H1 (cell line): ENCODE measurements around the gene PRR23E. TPM values are rescaled to one million over a fixed set of nuclear protein-coding genes. Genes with fewer than 3 reads are reported as not detected.

Source experiments
- CTCF ChIA-PET: fragments of 300-600 bp; sonication (Branson Sonifier 250); formaldehyde crosslinking; loops from one replicate; lab custom pipeline; 2021; ENCODE audit not compliant: partially characterized antibody; lab: Charles Lee
- POLR2A ChIA-PET: fragments of 300-600 bp; sonication (Branson Sonifier 250); formaldehyde crosslinking; loops from one replicate; lab custom pipeline; 2021; ENCODE audit warnings: inconsistent platforms; ENCODE audit not compliant: partially characterized antibody; lab: Charles Lee
- DNase-seq, 2 experiments: peaks; one replicate each; pipeline versions ENCODE4 v3.0.0 to v3.0.0-alpha.2; 2010 to 2022; ENCODE audit warnings: low spot score in 2 of 2, low read depth in 1 of 2, mixed read lengths in 1 of 2
- FAIRE-seq: peaks from 2 replicates; lab custom pipeline; 2011; peaks lifted over from hg19 to GRCh38; lab: Jason Lieb, UNC
- H2AFZ ChIP-seq: 2 replicates; pipeline ENCODE4 v1.8.1; 2012; ENCODE audit warnings: low read length, inconsistent platforms
- H2AK5ac ChIP-seq: 2 replicates; pipeline ENCODE4 v1.6.1; 2013; ENCODE audit warnings: low read depth, low read length
- H2BK120ac ChIP-seq: replicated peaks from 2 replicates; pipeline ENCODE3; 2013; ENCODE audit warnings: low read depth, low read length, inconsistent platforms
- H2BK12ac ChIP-seq: 2 replicates; pipeline ENCODE4 v1.6.1; 2013; ENCODE audit warnings: low read depth, low read length
- H2BK15ac ChIP-seq: 2 replicates; pipeline ENCODE4 v1.6.1; 2013; ENCODE audit warnings: low read length
- H2BK20ac ChIP-seq: 2 replicates; pipeline ENCODE4 v1.6.1; 2013; ENCODE audit warnings: low read length
- H2BK5ac ChIP-seq: 2 replicates; pipeline ENCODE4 v1.6.1; 2013; ENCODE audit warnings: low read depth, low read length
- H3K14ac ChIP-seq: 2 replicates; pipeline ENCODE4 v1.6.1; 2013; ENCODE audit warnings: inconsistent platforms; ENCODE audit not compliant: insufficient read length
- H3K18ac ChIP-seq: 2 replicates; pipeline ENCODE4 v1.6.1; 2013; ENCODE audit warnings: low read length; ENCODE audit errors: extremely low read depth
- H3K23ac ChIP-seq: 2 replicates; pipeline ENCODE4 v1.6.1; 2013; ENCODE audit warnings: inconsistent platforms; ENCODE audit not compliant: insufficient read length
- H3K23me2 ChIP-seq: 2 replicates; pipeline ENCODE4 v1.6.1; 2013; ENCODE audit warnings: low read depth, low read length
- H3K27ac ChIP-seq: 2 replicates; pipeline ENCODE4 v1.6.1; 2011; ENCODE audit warnings: low read depth, low read length, inconsistent platforms
- H3K27me3 ChIP-seq, 4 experiments: replicated peaks in 1 of 4; 1 replicate in 1 of 4; 2 replicates in 3 of 4; pipeline versions ENCODE4 v1.6.1 to v1.8.1; 2011 to 2013; ENCODE audit warnings: low read length in 3 of 4, mild to moderate bottlenecking in 3 of 4, inconsistent platforms in 2 of 4, mixed read lengths in 2 of 4, moderate library complexity in 1 of 4; ENCODE audit not compliant: control insufficient read depth in 3 of 4, insufficient read depth in 3 of 4; ENCODE audit errors: extremely low read depth in 1 of 4
- H3K36me3 ChIP-seq, 4 experiments: 2 replicates each; pipeline versions ENCODE4 v1.6.1 to v1.8.1; 2011 to 2013; ENCODE audit warnings: mild to moderate bottlenecking in 4 of 4, low read length in 3 of 4, moderate library complexity in 2 of 4, control low read depth in 1 of 4, inconsistent platforms in 1 of 4; ENCODE audit not compliant: insufficient read depth in 4 of 4, control insufficient read depth in 2 of 4
- H3K4ac ChIP-seq: replicated peaks from 2 replicates; pipeline ENCODE3; 2013; ENCODE audit warnings: low read length, low read depth, mixed read lengths, inconsistent platforms; ENCODE audit not compliant: insufficient read length
- H3K4me1 ChIP-seq, 4 experiments: replicated peaks in 1 of 4; 1 replicate in 1 of 4; 2 replicates in 3 of 4; pipeline versions ENCODE4 v1.6.1 to v1.8.1; 2011 to 2013; ENCODE audit warnings: low read length in 3 of 4, inconsistent platforms in 2 of 4, mixed read lengths in 1 of 4; ENCODE audit not compliant: insufficient read depth in 4 of 4, control insufficient read depth in 3 of 4
- H3K4me2 ChIP-seq, 2 experiments: 2 replicates each; pipeline versions ENCODE4 v1.6.1 to v1.8.1; 2011 to 2013; ENCODE audit warnings: low read depth in 2 of 2, low read length in 2 of 2, control low read depth in 1 of 2, inconsistent platforms in 1 of 2, mild to moderate bottlenecking in 1 of 2; ENCODE audit not compliant: insufficient read depth in 1 of 2
- H3K4me3 ChIP-seq, 4 experiments: fragments of 200-600, 300-600 bp in 1 of 4; sonication (generic), shearing (Covaris generic), sonication (Bioruptor Twin) in 1 of 4; 2 replicates each; pipeline versions ENCODE4 v1.5.1 to v1.8.1; 2011 to 2016; ENCODE audit warnings: low read length in 4 of 4, low read depth in 3 of 4, control low read depth in 2 of 4, inconsistent platforms in 2 of 4, mild to moderate bottlenecking in 2 of 4, mixed read lengths in 1 of 4, moderate library complexity in 1 of 4; ENCODE audit not compliant: insufficient read depth in 2 of 4; ENCODE audit errors: extremely low read depth in 1 of 4
- H3K56ac ChIP-seq: replicated peaks from 2 replicates; pipeline ENCODE3; 2013; ENCODE audit warnings: low read depth, mild to moderate bottlenecking, mixed read lengths, low read length, inconsistent platforms; ENCODE audit not compliant: insufficient read length
- H3K79me1 ChIP-seq: 2 replicates; pipeline ENCODE4 v1.6.1; 2013; ENCODE audit warnings: low read depth, low read length, control low read depth
- H3K79me2 ChIP-seq, 2 experiments: 2 replicates each; pipeline versions ENCODE4 v1.6.1 to v1.8.1; 2012 to 2013; ENCODE audit warnings: low read length in 2 of 2, mild to moderate bottlenecking in 2 of 2, inconsistent platforms in 1 of 2; ENCODE audit not compliant: insufficient read depth in 2 of 2, control insufficient read depth in 1 of 2
- H3K9ac ChIP-seq, 4 experiments: replicated peaks in 1 of 4; 1 replicate in 1 of 4; 2 replicates in 3 of 4; pipeline versions ENCODE4 v1.6.1 to v1.8.1; 2011 to 2013; ENCODE audit warnings: low read depth in 3 of 4, low read length in 3 of 4, control low read depth in 2 of 4, mild to moderate bottlenecking in 2 of 4, moderate library complexity in 2 of 4, inconsistent platforms in 1 of 4; ENCODE audit errors: extremely low read depth in 1 of 4
- H3K9me3 ChIP-seq, 2 experiments: 2 replicates each; pipeline versions ENCODE4 v1.6.1 to v1.8.1; 2012 to 2013; ENCODE audit warnings: mild to moderate bottlenecking in 2 of 2, moderate library complexity in 2 of 2, control low read depth in 1 of 2, inconsistent platforms in 1 of 2, low read depth in 1 of 2, low read length in 1 of 2, mixed read lengths in 1 of 2; ENCODE audit not compliant: insufficient read depth in 2 of 2
- H4K20me1 ChIP-seq, 2 experiments: replicated peaks in 1 of 2; 2 replicates each; pipeline versions ENCODE3 to v1.8.1; 2011 to 2013; ENCODE audit warnings: inconsistent platforms in 2 of 2, low read length in 2 of 2, mild to moderate bottlenecking in 1 of 2; ENCODE audit not compliant: insufficient read depth in 2 of 2, control insufficient read depth in 1 of 2
- H4K5ac ChIP-seq: 2 replicates; pipeline ENCODE4 v1.6.1; 2013; ENCODE audit warnings: low read length, low read depth, mixed read lengths, inconsistent platforms; ENCODE audit not compliant: insufficient read length
- H4K8ac ChIP-seq: 2 replicates; pipeline ENCODE4 v1.8.0; 2013; ENCODE audit warnings: mild to moderate bottlenecking, moderate library complexity, low read length, inconsistent platforms; ENCODE audit not compliant: insufficient read depth; ENCODE audit errors: extremely low read depth
- H4K91ac ChIP-seq: replicated peaks from 2 replicates; pipeline ENCODE3; 2013; ENCODE audit warnings: low read length, mixed read lengths, inconsistent platforms; ENCODE audit not compliant: insufficient read length
- ATF2 ChIP-seq: IDR thresholded peaks from 2 replicates; pipeline ENCODE4 v1.6.1; 2012; ENCODE audit warnings: low read length, inconsistent platforms
- CREB1 ChIP-seq: IDR thresholded peaks from 2 replicates; pipeline ENCODE4 v1.6.1; 2012; ENCODE audit warnings: inconsistent platforms
- CTBP2 ChIP-seq: IDR thresholded peaks from 2 replicates; pipeline ENCODE4 v1.7.0; 2011; ENCODE audit warnings: borderline replicate concordance, mild to moderate bottlenecking, moderate library complexity, mixed read lengths, low read length; ENCODE audit not compliant: insufficient read depth, insufficient read length
- KDM1A ChIP-seq: fragments of 200-600, 300-600 bp; sonication (generic); IDR thresholded peaks from 2 replicates; pipeline ENCODE4 v1.7.1; 2016; ENCODE audit warnings: mild to moderate bottlenecking, low read length, borderline replicate concordance
- KDM4A ChIP-seq: IDR thresholded peaks from one replicate; pipeline ENCODE4 v1.7.1; 2012; ENCODE audit warnings: low read depth, mild to moderate bottlenecking, moderate library complexity, low read length, inconsistent platforms; ENCODE audit not compliant: severe bottlenecking
- MAX ChIP-seq: IDR thresholded peaks from 2 replicates; pipeline ENCODE4 v1.6.1; 2012; ENCODE audit warnings: inconsistent platforms
- POLR2AphosphoS5 ChIP-seq: IDR thresholded peaks from 2 replicates; pipeline ENCODE4 v1.6.1; 2011; ENCODE audit warnings: low read depth, low read length
- SP1 ChIP-seq: IDR thresholded peaks from 2 replicates; pipeline ENCODE4 v1.6.1; 2011; ENCODE audit warnings: low read depth, low read length
- SP2 ChIP-seq: IDR thresholded peaks from 2 replicates; pipeline ENCODE4 v1.6.1; 2012; ENCODE audit warnings: mild to moderate bottlenecking, low read length, inconsistent platforms
- SP4 ChIP-seq: IDR thresholded peaks from 2 replicates; pipeline ENCODE4 v1.6.1; 2012; ENCODE audit warnings: low read length, inconsistent platforms
- SRF ChIP-seq: IDR thresholded peaks from 2 replicates; pipeline ENCODE4 v1.6.1; 2011; ENCODE audit warnings: mild to moderate bottlenecking, low read depth, low read length, moderate library complexity
- SUZ12 ChIP-seq: fragments of 200-600 bp; sonication (generic); IDR thresholded peaks from 2 replicates; pipeline ENCODE4 v1.6.1; 2012; ENCODE audit warnings: mild to moderate bottlenecking, inconsistent platforms, low read length, moderate library complexity, mixed read lengths
- TAF7 ChIP-seq: optimal IDR thresholded peaks from 2 replicates; pipeline ENCODE3; 2011; ENCODE audit warnings: low read depth, mild to moderate bottlenecking, inconsistent platforms, low read length, moderate library complexity, borderline replicate concordance
- WGBS, 2 experiments: shearing (Covaris generic) in 1 of 2; methylation state at CpG; one replicate each; pipeline versions ENCODE4 v1.1.6 to v1.1.7; 2013 to 2015; ENCODE audit warnings: low lambda C conversion rate in 2 of 2, mixed read lengths in 2 of 2, inconsistent platforms in 1 of 2, low coverage in 1 of 2, missing lambda C conversion rate in 1 of 2; ENCODE audit not compliant: insufficient replicate concordance in 2 of 2, insufficient coverage in 1 of 2, insufficient read length in 1 of 2; ENCODE audit errors: extremely low coverage in 1 of 2, missing lambda C conversion rate in 1 of 2; 5-methylcytosine and 5-hydroxymethylcytosine counted together
- polyA plus RNA-seq, 7 experiments: library from polyadenylated mRNA; depleted of rRNA in 3 of 7; stranded (reverse) in 5 of 7; unstranded in 2 of 7; fragments of >200 nt in 5 of 7; fragments of 200-250 nt in 2 of 7; gene quantifications; 1 replicate in 5 of 7; 2 replicates in 1 of 7; 4 replicates in 1 of 7; pipeline versions ENCODE4 v1.2.1 to v1.2.3, GENCODE V29; 2011 to 2013; ENCODE audit warnings: missing spikeins in 2 of 7, mixed read lengths in 2 of 7
- total RNA-seq: library from RNA; stranded (reverse); fragmentation: NEBNext Ultra II Directional; extraction: Animal tissue kit (Norgen Biotek cat#: 25700); gene quantifications from 2 replicates; pipeline ENCODE4 v1.2.1, GENCODE V29; 2021

The PRR23E gene
- total and polyA plus RNA-seq, 2 of the 8 experiments (the other 6 are each of a cell fraction or from before 2014, with no cell fraction given), result not detected

- no peak overlapping the region for H3K23ac ChIP-seq
- DNase-seq (no peak), FAIRE-seq (no peak)
- 85% methylated on average over 4 of the region's 4 CpGs; no CpG with 5 or more reads in 1 of the 2 experiments for WGBS, 2 experiments
- no peaks in the 10 kb centered on the region for H3K36me3 ChIP-seq
- H3K23me2 ChIP-seq, result 0 out of 2 replicates have a peak, but pooled peaks cover 1% of the 10 kb centered on the region
- no peaks in the 10 kb centered on the region for H3K79me2 ChIP-seq
- no peaks in the 10 kb centered on the region for H3K79me1 ChIP-seq
- no peak overlapping the region for H3K4me3 ChIP-seq
- H3K4ac ChIP-seq, result no peak overlapping the region
- H3K27ac ChIP-seq, result no peak overlapping the region
- no peak overlapping the region for H2BK20ac ChIP-seq
- H4K20me1 ChIP-seq, result no peaks in the 10 kb centered on the region
- H2BK12ac ChIP-seq, result no peak overlapping the region
- no peak overlapping the region for H2BK120ac ChIP-seq
- no peak overlapping the region for H4K5ac ChIP-seq
- no peak overlapping the region for H3K56ac ChIP-seq
- no peak overlapping the region for H3K4me2 ChIP-seq
- ChIA-PET POLR2A (interaction anchor here (0.8 kb wide), 1 partner anchor 16 kb away, joined by 3 read pairs; no protein-coding TSS in a partner anchor), CTCF (interaction anchor here (1.0 to 2.0 kb wide), 2 partner anchors 29 to 63 kb away, joined by 4 to 6 read pairs; partner anchors contain the start of gene PRR23E)
- H4K8ac ChIP-seq, result no peak overlapping the region
- peaks cover 0 to 7% of the 10 kb centered on the region in 2 experiments; a peak in 2 of 4 replicates for H3K9me3 ChIP-seq
- no peak overlapping the region for H4K91ac ChIP-seq
- no peak overlapping the region for H2BK15ac ChIP-seq
- H3K14ac ChIP-seq, result no peak overlapping the region
- H2AFZ ChIP-seq, result no peak overlapping the region
- no peaks in the 10 kb centered on the region for H3K4me1 ChIP-seq
- H3K18ac ChIP-seq, result no peak overlapping the region
- no peak overlapping the region for H2BK5ac ChIP-seq
- no peak overlapping the region for H3K9ac ChIP-seq
- H2AK5ac ChIP-seq, result no peak overlapping the region
- no peaks in the 10 kb centered on the region for H3K27me3 ChIP-seq
- no peak for TF ChIP-seq ATF2
- TF ChIP-seq SRF, result no peak
- TF ChIP-seq SP4, result no peak
- no peak for TF ChIP-seq KDM1A
- no peak for TF ChIP-seq MAX
- TF ChIP-seq CREB1, result no peak
- no peak for TF ChIP-seq SP1
- TF ChIP-seq TAF7, result no peak
- no peak for TF ChIP-seq SP2
- TF ChIP-seq KDM4A, result no peak
- no peak for TF ChIP-seq POLR2AphosphoS5
- no peak for TF ChIP-seq SUZ12
- TF ChIP-seq CTBP2, result no peak
Measured at GRCh38 chr3:127222163-127222562, 29.2 kb downstream of the PRR23E start.
